ENCODE measurements around the gene HDLBP. TPM values are rescaled to one million over a fixed set of nuclear protein-coding genes. Genes with fewer than 3 reads are reported as not detected.

The HDLBP gene
- total and polyA plus RNA-seq, 2 of the 4 experiments (the other 2 are of a cell fraction), result 648 to 1,165 TPM

DNA sequence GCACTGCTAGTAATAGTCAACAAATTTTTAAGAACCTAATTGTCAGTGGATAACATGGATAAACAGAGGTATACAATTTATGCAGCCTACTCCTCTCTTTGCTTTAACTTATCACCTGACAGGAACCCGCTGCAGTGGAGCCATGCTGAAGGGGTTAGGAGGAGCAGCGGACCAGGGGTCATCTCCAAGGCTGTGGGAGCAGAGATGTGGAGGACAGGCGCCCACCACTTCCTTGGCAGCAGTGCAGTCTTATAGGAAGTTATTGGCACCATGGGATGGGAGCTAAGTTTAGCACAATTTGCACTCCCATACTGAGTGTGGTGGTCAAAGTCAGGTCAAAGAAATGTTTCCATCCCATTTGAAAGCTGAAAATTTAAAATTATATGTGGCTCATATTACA is 35.6 kb downstream of the HDLBP start:
- 100% methylated on average over 1 of the region's 3 CpGs; no CpG with 5 or more reads in 1 of the 2 experiments for WGBS, 2 experiments (ENCODE audit: extremely low coverage in 2 of 2, insufficient read length in 1 of 2)
- TF ChIP-seq POLR2A (IDR thresholded peaks at IDR 0.05; ENCODE audit: low read depth, low read length) (no peak), MAFK (IDR thresholded peaks at IDR 0.05; ENCODE audit: low read depth, low read length) (no peak), MAZ (IDR thresholded peaks at IDR 0.05; ENCODE audit: borderline replicate concordance, low read depth, low read length) (no peak), FOS (IDR thresholded peaks at IDR 0.05; ENCODE audit: low read depth, low read length) (no peak), BHLHE40 (IDR thresholded peaks at IDR 0.05; ENCODE audit: low read depth, low read length) (no peak)
- Histone ChIP-seq H3K4me3 (ENCODE audit: insufficient read depth, low read depth, low read length) (no peak overlapping the region), H3K56ac (ENCODE audit: extremely low read depth, insufficient read depth, low read length) (no peak overlapping the region), H4K20me1 (ENCODE audit: insufficient read depth, low read length) (peaks cover 24% of the 10 kb centered on the region), H2AFZ (replicated peaks; ENCODE audit: low read length, poor library complexity) (no peak overlapping the region), H3K36me3 (ENCODE audit: control insufficient read depth, insufficient read depth, low read length) (no peaks in the 10 kb centered on the region), H2BK20ac (ENCODE audit: low read depth, low read length) (no peak overlapping the region), H3K27me3 (ENCODE audit: control insufficient read depth, insufficient read depth, low read length) (no peaks in the 10 kb centered on the region), H3K4ac (ENCODE audit: low read depth, low read length) (peak overlapping the region; percentile 24; the same call in 1 of the 2 replicates), H3K23ac (ENCODE audit: low read depth, low read length) (no peak overlapping the region), H2BK15ac (ENCODE audit: low read depth, low read length) (no peak overlapping the region), H3K14ac (replicated peaks; ENCODE audit: low read depth, low read length) (no peak overlapping the region), H3K9me1 (ENCODE audit: insufficient read depth, low read length) (peaks cover 10% of the 10 kb centered on the region), H3K4me2 (ENCODE audit: low read depth, low read length) (no peak overlapping the region), H3K79me1 (ENCODE audit: low read depth in 1 of 2, low read length in 2 of 2) (peaks cover 27 to 56% of the 10 kb centered on the region in 2 experiments), H2BK5ac (ENCODE audit: low read depth, low read length, poor library complexity, severe bottlenecking) (no peak overlapping the region), H4K8ac (ENCODE audit: low read depth in 2 of 2, low read length in 2 of 2) (peak overlapping the region in 1 of 2 experiments; percentile 72; a peak in 2 of 4 replicates), H3K27ac (ENCODE audit: insufficient read depth, low read length) (no peak overlapping the region), H4K91ac (ENCODE audit: insufficient read depth, low read depth, low read length) (peak overlapping the region; percentile 9; the same call in 1 of the 2 replicates), H2BK120ac (ENCODE audit: low read depth, low read length) (no peak overlapping the region), H3K9ac (ENCODE audit: low read depth, low read length) (no peak overlapping the region), H3K18ac (ENCODE audit: low read depth, low read length) (no peak overlapping the region), H2AK5ac (ENCODE audit: low read depth, low read length) (peak overlapping the region; percentile 33; the same call in 1 of the 2 replicates), H2AK9ac (replicated peaks; ENCODE audit: low read depth, low read length, poor library complexity) (peak overlapping the region; percentile 40), H3K4me1 (ENCODE audit: control insufficient read depth, insufficient read depth, low read length) (peaks cover 5% of the 10 kb centered on the region), H3K9me3 (ENCODE audit: control insufficient read depth, insufficient read depth, low read length) (no peaks in the 10 kb centered on the region), H4K5ac (ENCODE audit: low read depth, low read length) (no peak overlapping the region)
- DNase-seq (no peak), ATAC-seq (ENCODE audit: low read depth) (no peak)
- intact Hi-C loops (cut with micrococcal nuclease), result no loop called here
- BruUV-seq (replicated peaks), result no TSS peak
- CTCF ChIA-PET, result no interaction called here
- dilution Hi-C loops (cut with HindIII; ENCODE audit: low sequenced_read_pairs, unreplicated experiment), result no loop called here
- in situ Hi-C loops (cut with MboI; ENCODE audit: low sequenced_read_pairs), result no loop called here
- POLR2A ChIA-PET (ENCODE audit: unreplicated experiment), result no interaction called here
